PFSK-1 (cell line): ENCODE data around the gene NTM.

Experiments
- POLR2AphosphoS5 ChIP-seq: IDR thresholded peaks from 2 replicates; pipeline ENCODE4 v1.6.1; 2012; ENCODE audit warnings: low read depth, mild to moderate bottlenecking, control low read depth, low read length, moderate library complexity
- TAF1 ChIP-seq: IDR thresholded peaks from 2 replicates; pipeline ENCODE4 v1.6.1; 2012; ENCODE audit warnings: low read length, control low read depth, borderline replicate concordance; ENCODE audit not compliant: insufficient read depth
- TF ChIP-seq, protein P1 (sequence below), 2 experiments: IDR thresholded peaks; 2 replicates each; pipeline versions ENCODE4 v1.6.1 to v1.8.0; 2011 to 2012; ENCODE audit warnings: low read depth in 2 of 2, low read length in 2 of 2, control low read depth in 1 of 2, inconsistent platforms in 1 of 2, mild to moderate bottlenecking in 1 of 2, moderate library complexity in 1 of 2; ENCODE audit not compliant: insufficient read depth in 1 of 2

DNA sequence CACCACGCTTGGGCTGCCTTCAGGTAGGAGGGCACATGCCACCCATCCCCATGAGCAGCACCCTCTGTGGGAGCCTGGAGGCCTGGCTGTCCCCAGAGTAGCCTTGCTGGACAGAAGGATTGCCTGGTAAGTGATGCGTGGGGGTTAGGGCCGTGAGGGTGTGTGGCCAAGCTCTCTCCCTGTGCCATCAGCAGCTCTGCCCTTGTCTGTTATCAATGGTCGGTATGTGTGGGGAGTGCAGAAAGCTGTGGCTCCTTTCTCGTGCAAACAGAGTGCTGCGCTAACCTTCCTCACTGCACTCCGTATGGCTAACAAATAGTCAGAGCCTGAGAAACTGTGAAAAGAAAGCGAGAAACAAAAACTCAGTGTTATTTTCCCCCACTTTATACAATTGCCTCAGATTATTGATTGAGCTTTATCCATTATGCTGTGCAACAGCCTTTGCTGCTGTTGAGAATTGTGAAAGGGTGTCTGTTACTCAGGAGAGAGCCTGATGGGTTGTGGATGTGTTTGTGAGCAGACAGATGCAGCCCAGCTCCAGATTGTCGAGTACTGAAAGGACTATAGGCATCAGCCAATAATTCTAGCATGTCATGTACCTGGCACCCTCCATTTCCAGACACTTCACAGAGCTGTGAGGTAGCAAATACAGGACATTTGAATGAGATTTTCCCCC is 432.2 kb downstream of the NTM start:
- TF ChIP-seq, protein P1, sequence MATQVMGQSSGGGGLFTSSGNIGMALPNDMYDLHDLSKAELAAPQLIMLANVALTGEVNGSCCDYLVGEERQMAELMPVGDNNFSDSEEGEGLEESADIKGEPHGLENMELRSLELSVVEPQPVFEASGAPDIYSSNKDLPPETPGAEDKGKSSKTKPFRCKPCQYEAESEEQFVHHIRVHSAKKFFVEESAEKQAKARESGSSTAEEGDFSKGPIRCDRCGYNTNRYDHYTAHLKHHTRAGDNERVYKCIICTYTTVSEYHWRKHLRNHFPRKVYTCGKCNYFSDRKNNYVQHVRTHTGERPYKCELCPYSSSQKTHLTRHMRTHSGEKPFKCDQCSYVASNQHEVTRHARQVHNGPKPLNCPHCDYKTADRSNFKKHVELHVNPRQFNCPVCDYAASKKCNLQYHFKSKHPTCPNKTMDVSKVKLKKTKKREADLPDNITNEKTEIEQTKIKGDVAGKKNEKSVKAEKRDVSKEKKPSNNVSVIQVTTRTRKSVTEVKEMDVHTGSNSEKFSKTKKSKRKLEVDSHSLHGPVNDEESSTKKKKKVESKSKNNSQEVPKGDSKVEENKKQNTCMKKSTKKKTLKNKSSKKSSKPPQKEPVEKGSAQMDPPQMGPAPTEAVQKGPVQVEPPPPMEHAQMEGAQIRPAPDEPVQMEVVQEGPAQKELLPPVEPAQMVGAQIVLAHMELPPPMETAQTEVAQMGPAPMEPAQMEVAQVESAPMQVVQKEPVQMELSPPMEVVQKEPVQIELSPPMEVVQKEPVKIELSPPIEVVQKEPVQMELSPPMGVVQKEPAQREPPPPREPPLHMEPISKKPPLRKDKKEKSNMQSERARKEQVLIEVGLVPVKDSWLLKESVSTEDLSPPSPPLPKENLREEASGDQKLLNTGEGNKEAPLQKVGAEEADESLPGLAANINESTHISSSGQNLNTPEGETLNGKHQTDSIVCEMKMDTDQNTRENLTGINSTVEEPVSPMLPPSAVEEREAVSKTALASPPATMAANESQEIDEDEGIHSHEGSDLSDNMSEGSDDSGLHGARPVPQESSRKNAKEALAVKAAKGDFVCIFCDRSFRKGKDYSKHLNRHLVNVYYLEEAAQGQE (IDR thresholded peaks at IDR 0.05; ENCODE audit: insufficient read depth in 1 of 2, low read depth in 2 of 2, low read length in 2 of 2) = no peak
- TF ChIP-seq POLR2AphosphoS5 (no peak), TAF1 (no peak)
